Lung (tissue), 12 donors: ENCODE results near the gene EFNA5. TPM values are rescaled to one million over a fixed set of nuclear protein-coding genes. Genes with fewer than 3 reads are reported as not detected.

Source experiments
- ATAC-seq: fragments of 200-7000 bp; cut with Tn5 transposase; one replicate; pipeline ENCODE4 v1.9.1; 2020; ENCODE audit warnings: moderate number of reproducible peaks; ENCODE audit not compliant: insufficient read depth, low FRiP score
- DNase-seq, 3 donors: peaks; one replicate each; pipeline ENCODE4 v3.0.0-alpha.2; 2013 to 2017
- H3K27ac ChIP-seq, 2 donors: one replicate each; pipeline ENCODE4 v1.5.1; 2013; ENCODE audit warnings: mild to moderate bottlenecking in 2 of 2, moderate library complexity in 2 of 2, control low read depth in 1 of 2, inconsistent platforms in 1 of 2, low read depth in 1 of 2, low read length in 1 of 2
- H3K27me3 ChIP-seq, 3 donors: one replicate each; pipeline ENCODE4 v1.5.1; 2013; ENCODE audit warnings: low read length in 2 of 3; ENCODE audit not compliant: control insufficient read depth in 3 of 3, insufficient read depth in 3 of 3
- H3K36me3 ChIP-seq, 4 donors: one replicate each; pipeline ENCODE4 v1.5.1; 2013; ENCODE audit warnings: low read length in 4 of 4, mild to moderate bottlenecking in 1 of 4, moderate library complexity in 1 of 4; ENCODE audit not compliant: control insufficient read depth in 4 of 4, insufficient read depth in 4 of 4
- H3K4me1 ChIP-seq, 5 donors: one replicate each; pipeline ENCODE4 v1.5.1; 2013; ENCODE audit warnings: low read length in 5 of 5, mild to moderate bottlenecking in 2 of 5, moderate library complexity in 1 of 5; ENCODE audit not compliant: control insufficient read depth in 5 of 5, insufficient read depth in 5 of 5
- H3K4me3 ChIP-seq: one replicate; pipeline ENCODE4 v1.5.1; 2013; ENCODE audit warnings: mild to moderate bottlenecking, control low read depth, moderate library complexity
- H3K9ac ChIP-seq, 2 donors: one replicate each; pipeline ENCODE4 v1.5.1; 2013; ENCODE audit warnings: low read length in 2 of 2, control low read depth in 1 of 2; ENCODE audit not compliant: insufficient read depth in 1 of 2
- H3K9me3 ChIP-seq, 4 donors: one replicate each; pipeline ENCODE4 v1.5.1; 2013; ENCODE audit warnings: low read length in 3 of 4, mild to moderate bottlenecking in 1 of 4, moderate library complexity in 1 of 4; ENCODE audit not compliant: control insufficient read depth in 4 of 4, insufficient read depth in 3 of 4
- CTCF ChIP-seq: IDR thresholded peaks from 2 replicates; pipeline ENCODE4 v1.5.1; 2012; ENCODE audit warnings: mild to moderate bottlenecking; ENCODE audit errors: control extremely low read depth, extremely low read depth
- WGBS, 2 donors: extraction: QIAGEN DNeasy Blood & Tissue Kit; methylation state at CpG; one replicate each; pipeline ENCODE4 v1.1.7; 2013; 5-methylcytosine and 5-hydroxymethylcytosine counted together
- polyA plus RNA-seq, 2 donors: library from polyadenylated mRNA; stranded (reverse); fragments of 200-250 nt; gene quantifications; one replicate each; pipeline ENCODE4 v1.2.1, GENCODE V29; 2013
- total RNA-seq, 2 donors: library from RNA; depleted of rRNA in 1 of 2; stranded (reverse); fragments of >200 nt in 1 of 2; gene quantifications; one replicate each; pipeline ENCODE4 v1.2.1, GENCODE V29; 2014 to 2021
- donor health status: control.
- donor health status: control.
- donor health status: Bipolar disorder and iron deficiency.
- donor health status: healthy.
- donor health status: DM: yes; HTN: yes; CAD: no.

EFNA5 gene
- total and polyA plus RNA-seq, 4 donors = 2.1 to 18.4 (median 7.8) TPM

GRCh38 chr5:107636555-107636954 lies 34.2 kb downstream of the EFNA5 start:
- H3K36me3 ChIP-seq = no peaks in the 10 kb centered on the region
- peak in 1 of 3 donors; percentile 25 for DNase-seq
- no peaks in the 10 kb centered on the region for H3K9me3 ChIP-seq
- H3K4me3 ChIP-seq = no peak overlapping the region
- WGBS, 2 donors = 42 to 52% methylated on average over 3 of the region's 3 CpGs
- no peak overlapping the region for H3K27ac ChIP-seq
- no peaks in the 10 kb centered on the region for H3K27me3 ChIP-seq
- TF ChIP-seq CTCF = no peak
- ATAC-seq = no peak
- peaks cover 0 to 7% (median 4%) of the 10 kb centered on the region in 5 donors for H3K4me1 ChIP-seq
- no peak overlapping the region for H3K9ac ChIP-seq

GRCh38 chr5:107636068-107636467 lies 34.7 kb downstream of the EFNA5 start:
- 74 to 75% methylated on average over 4 of the region's 4 CpGs for WGBS, 2 donors
- H3K36me3 ChIP-seq = no peaks in the 10 kb centered on the region
- no peak overlapping the region for H3K9ac ChIP-seq
- no peaks in the 10 kb centered on the region for H3K27me3 ChIP-seq
- ATAC-seq (no peak), DNase-seq (no peak)
- H3K4me3 ChIP-seq = no peak overlapping the region
- no peak overlapping the region for H3K27ac ChIP-seq
- no peak for TF ChIP-seq CTCF
- no peaks in the 10 kb centered on the region for H3K9me3 ChIP-seq
- peaks cover 0 to 7% (median 4%) of the 10 kb centered on the region in 5 donors for H3K4me1 ChIP-seq

GRCh38 chr5:107634981-107635848 lies 35.5 kb downstream of the EFNA5 start:
- H3K9me3 ChIP-seq = no peaks in the 10 kb centered on the region
- H3K9ac ChIP-seq = no peak overlapping the region
- ATAC-seq (no peak), DNase-seq (no peak)
- WGBS, 2 donors = 90 to 92% methylated on average over 7 of the region's 7 CpGs
- H3K36me3 ChIP-seq = no peaks in the 10 kb centered on the region
- H3K4me3 ChIP-seq = no peak overlapping the region
- no peak overlapping the region for H3K27ac ChIP-seq
- H3K27me3 ChIP-seq = no peaks in the 10 kb centered on the region
- peaks cover 0 to 7% (median 2%) of the 10 kb centered on the region in 5 donors for H3K4me1 ChIP-seq
- TF ChIP-seq CTCF = no peak
